ENCODE results near the gene LIX1. TPM values are rescaled to one million over a fixed set of nuclear protein-coding genes. Genes with fewer than 3 reads are reported as not detected.

Gene LIX1
- total and polyA plus RNA-seq, 2 of the 13 experiments (the other 11 are each of a cell fraction or from before 2014, with no cell fraction given): not detected

- TF ChIP-seq TCF12 (IDR thresholded peaks at IDR 0.05) (no peak), TCF12 (CRISPR knock-in tag; IDR thresholded peaks at IDR 0.05) (no peak), ZMYM4 (CRISPR knock-in tag; IDR thresholded peaks at IDR 0.05) (peak; percentile 64), SIN3B (IDR thresholded peaks at IDR 0.05; ENCODE audit: low read length) (no peak), ZNF616 (CRISPR knock-in tag; IDR thresholded peaks at IDR 0.05; ENCODE audit: low read depth) (0 out of 2 replicates have a peak, but pooled peaks have one; percentile 50), CHD4 (IDR thresholded peaks at IDR 0.05; ENCODE audit: borderline replicate concordance, low read length) (no peak), FIP1L1 (IDR thresholded peaks at IDR 0.05; ENCODE audit: borderline replicate concordance, insufficient read depth, low read depth, low read length) (no peak), ESRRA (CRISPR knock-in tag; IDR thresholded peaks at IDR 0.05; ENCODE audit: low read depth) (peak; percentile 21; the same call in 1 of the 2 replicates), CENPBD1 (CRISPR knock-in tag; IDR thresholded peaks at IDR 0.05; ENCODE audit: borderline replicate concordance, low read depth) (no peak), KLF6 (CRISPR knock-in tag; IDR thresholded peaks at IDR 0.05) (peak; percentile 32; the same call in 1 of the 2 replicates), KLF15 (CRISPR knock-in tag; IDR thresholded peaks at IDR 0.05; ENCODE audit: borderline replicate concordance) (peak; percentile 89; the same call in 1 of the 2 replicates), RFXAP (CRISPR knock-in tag; IDR thresholded peaks at IDR 0.05; ENCODE audit: borderline replicate concordance) (peak; percentile 39; the same call in 1 of the 2 replicates), ZNF607 (CRISPR knock-in tag; IDR thresholded peaks at IDR 0.05; ENCODE audit: borderline replicate concordance) (peak; percentile 91), GZF1 (CRISPR knock-in tag; IDR thresholded peaks at IDR 0.05) (0 out of 2 replicates have a peak, but pooled peaks have one; percentile 47), MAFK (conservative IDR thresholded peaks at IDR 0.05 in 1 of 2, IDR thresholded peaks at IDR 0.05 in 1 of 2; ENCODE audit: low read length in 2 of 2) (no peak), ZNF710 (CRISPR knock-in tag; IDR thresholded peaks at IDR 0.05; ENCODE audit: borderline replicate concordance) (0 out of 2 replicates have a peak, but pooled peaks have one; percentile 58), ZNF230 (CRISPR knock-in tag; IDR thresholded peaks at IDR 0.05) (no peak), BHLHE40 (IDR thresholded peaks at IDR 0.05; ENCODE audit: low read length) (0 out of 2 replicates have a peak, but pooled peaks have one; percentile 22), GABPB1 (CRISPR knock-in tag; IDR thresholded peaks at IDR 0.05) (peak; percentile 61), TFDP1 (CRISPR knock-in tag; IDR thresholded peaks at IDR 0.05; ENCODE audit: borderline replicate concordance) (peak; percentile 99)
- TF ChIP-seq, protein P1, sequence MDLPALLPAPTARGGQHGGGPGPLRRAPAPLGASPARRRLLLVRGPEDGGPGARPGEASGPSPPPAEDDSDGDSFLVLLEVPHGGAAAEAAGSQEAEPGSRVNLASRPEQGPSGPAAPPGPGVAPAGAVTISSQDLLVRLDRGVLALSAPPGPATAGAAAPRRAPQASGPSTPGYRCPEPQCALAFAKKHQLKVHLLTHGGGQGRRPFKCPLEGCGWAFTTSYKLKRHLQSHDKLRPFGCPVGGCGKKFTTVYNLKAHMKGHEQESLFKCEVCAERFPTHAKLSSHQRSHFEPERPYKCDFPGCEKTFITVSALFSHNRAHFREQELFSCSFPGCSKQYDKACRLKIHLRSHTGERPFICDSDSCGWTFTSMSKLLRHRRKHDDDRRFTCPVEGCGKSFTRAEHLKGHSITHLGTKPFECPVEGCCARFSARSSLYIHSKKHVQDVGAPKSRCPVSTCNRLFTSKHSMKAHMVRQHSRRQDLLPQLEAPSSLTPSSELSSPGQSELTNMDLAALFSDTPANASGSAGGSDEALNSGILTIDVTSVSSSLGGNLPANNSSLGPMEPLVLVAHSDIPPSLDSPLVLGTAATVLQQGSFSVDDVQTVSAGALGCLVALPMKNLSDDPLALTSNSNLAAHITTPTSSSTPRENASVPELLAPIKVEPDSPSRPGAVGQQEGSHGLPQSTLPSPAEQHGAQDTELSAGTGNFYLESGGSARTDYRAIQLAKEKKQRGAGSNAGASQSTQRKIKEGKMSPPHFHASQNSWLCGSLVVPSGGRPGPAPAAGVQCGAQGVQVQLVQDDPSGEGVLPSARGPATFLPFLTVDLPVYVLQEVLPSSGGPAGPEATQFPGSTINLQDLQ (CRISPR knock-in tag; IDR thresholded peaks at IDR 0.05): no peak
- TF ChIP-seq, protein P2, sequence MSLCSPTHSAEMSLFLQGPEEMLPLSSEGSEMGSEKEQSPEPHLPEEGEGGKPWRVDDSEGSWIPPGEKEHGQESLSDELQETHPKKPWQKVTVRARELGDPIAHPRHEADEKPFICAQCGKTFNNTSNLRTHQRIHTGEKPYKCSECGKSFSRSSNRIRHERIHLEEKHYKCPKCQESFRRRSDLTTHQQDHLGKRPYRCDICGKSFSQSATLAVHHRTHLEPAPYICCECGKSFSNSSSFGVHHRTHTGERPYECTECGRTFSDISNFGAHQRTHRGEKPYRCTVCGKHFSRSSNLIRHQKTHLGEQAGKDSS (CRISPR knock-in tag; IDR thresholded peaks at IDR 0.05; ENCODE audit: borderline replicate concordance, low read depth): no peak
These were observed 40.9 kb upstream of the LIX1 start, which contains the start of gene RIOK2 (continued) for GRCh38 chr5:97183100-97183929.
